HUES48 (cell line): Measurements from ENCODE around the gene HUNK.
A peak's percentile ranks its signal among the peaks of the same experiment; 100 is the strongest.

Experiments
- H3K27ac ChIP-seq: one replicate; pipeline ENCODE4 v1.7.0; 2013; ENCODE audit warnings: low read depth, low read length, inconsistent platforms
- H3K27me3 ChIP-seq: 2 replicates; pipeline ENCODE4 v1.6.1; 2013; ENCODE audit warnings: mild to moderate bottlenecking, low read length; ENCODE audit not compliant: control insufficient read depth, insufficient read depth
- H3K36me3 ChIP-seq: 2 replicates; pipeline ENCODE4 v1.6.1; 2013; ENCODE audit warnings: low read length; ENCODE audit not compliant: control insufficient read depth, insufficient read depth
- H3K4me1 ChIP-seq: 2 replicates; pipeline ENCODE4 v1.6.1; 2013; ENCODE audit warnings: mild to moderate bottlenecking, low read length; ENCODE audit not compliant: control insufficient read depth, insufficient read depth
- H3K4me3 ChIP-seq: 2 replicates; pipeline ENCODE4 v1.5.1; 2013; ENCODE audit warnings: mild to moderate bottlenecking, low read depth, low read length
- H3K9ac ChIP-seq: 2 replicates; pipeline ENCODE4 v1.6.1; 2013; ENCODE audit warnings: mild to moderate bottlenecking, low read depth, low read length, moderate library complexity
- H3K9me3 ChIP-seq: 2 replicates; pipeline ENCODE4 v1.6.1; 2013; ENCODE audit warnings: low read length; ENCODE audit not compliant: control insufficient read depth, insufficient read depth

The HUNK gene

DNA sequence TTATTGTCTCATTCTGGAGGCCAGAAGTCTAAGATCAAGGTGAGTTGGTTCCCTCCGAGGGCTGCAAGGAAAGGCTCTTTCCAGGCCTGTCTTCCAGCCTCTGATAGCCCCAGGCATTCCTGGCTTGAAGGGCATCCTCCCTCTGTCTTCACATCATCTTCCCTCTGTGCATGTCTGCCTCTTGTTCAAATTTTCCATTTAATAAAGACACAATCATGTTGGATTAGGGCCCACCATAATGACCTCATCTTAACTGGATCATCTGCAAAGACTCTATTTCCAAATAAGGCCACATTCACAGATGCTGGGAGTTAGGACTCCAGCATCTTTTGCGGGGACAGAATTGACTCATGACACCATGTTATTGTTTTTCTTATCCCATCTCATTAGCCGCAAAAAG lies 24.5 kb downstream of the HUNK start:
- Histone ChIP-seq H3K4me1 (peaks cover 34% of the 10 kb centered on the region), H3K27ac (no peak overlapping the region), H3K27me3 (no peaks in the 10 kb centered on the region), H3K9me3 (no peaks in the 10 kb centered on the region), H3K36me3 (no peaks in the 10 kb centered on the region), H3K9ac (no peak overlapping the region), H3K4me3 (no peak overlapping the region)

DNA sequence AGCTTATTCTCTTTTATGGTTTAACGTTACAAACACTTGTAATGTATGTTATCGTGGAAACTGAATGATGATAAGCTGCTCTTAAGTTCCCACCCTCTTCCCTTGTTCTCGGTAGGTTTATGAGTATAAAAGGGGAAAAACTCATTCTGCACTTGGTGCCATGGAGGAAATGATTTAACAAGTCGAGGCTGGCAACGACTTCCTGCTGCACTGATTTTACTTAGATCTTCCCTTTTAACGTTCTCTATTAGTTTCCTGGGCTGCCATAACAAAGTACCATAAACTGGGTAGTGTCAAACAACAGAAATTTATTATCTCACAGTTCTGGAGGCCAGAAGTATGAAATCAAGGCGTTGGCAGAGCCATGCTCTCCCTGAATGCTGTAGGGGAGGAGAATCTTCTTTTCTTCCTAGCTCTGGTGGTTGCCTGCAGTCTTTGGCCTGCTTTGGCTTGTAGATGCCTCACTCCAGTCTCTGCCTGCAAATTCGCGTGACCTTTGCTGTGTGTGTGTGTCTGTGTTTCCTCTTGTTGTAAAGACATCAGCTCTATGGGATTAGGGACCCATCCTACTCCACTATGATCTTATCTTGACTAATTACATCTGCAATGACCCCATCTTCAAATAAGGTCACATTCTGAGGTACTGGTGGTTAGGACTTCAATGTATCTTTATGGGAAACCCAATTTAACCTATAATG lies 26.3 kb downstream of the HUNK start:
- Histone ChIP-seq H3K9me3 (no peaks in the 10 kb centered on the region), H3K9ac (no peak overlapping the region), H3K27ac (no peak overlapping the region), H3K27me3 (no peaks in the 10 kb centered on the region), H3K4me1 (peaks cover 18% of the 10 kb centered on the region), H3K36me3 (no peaks in the 10 kb centered on the region), H3K4me3 (no peak overlapping the region)

DNA sequence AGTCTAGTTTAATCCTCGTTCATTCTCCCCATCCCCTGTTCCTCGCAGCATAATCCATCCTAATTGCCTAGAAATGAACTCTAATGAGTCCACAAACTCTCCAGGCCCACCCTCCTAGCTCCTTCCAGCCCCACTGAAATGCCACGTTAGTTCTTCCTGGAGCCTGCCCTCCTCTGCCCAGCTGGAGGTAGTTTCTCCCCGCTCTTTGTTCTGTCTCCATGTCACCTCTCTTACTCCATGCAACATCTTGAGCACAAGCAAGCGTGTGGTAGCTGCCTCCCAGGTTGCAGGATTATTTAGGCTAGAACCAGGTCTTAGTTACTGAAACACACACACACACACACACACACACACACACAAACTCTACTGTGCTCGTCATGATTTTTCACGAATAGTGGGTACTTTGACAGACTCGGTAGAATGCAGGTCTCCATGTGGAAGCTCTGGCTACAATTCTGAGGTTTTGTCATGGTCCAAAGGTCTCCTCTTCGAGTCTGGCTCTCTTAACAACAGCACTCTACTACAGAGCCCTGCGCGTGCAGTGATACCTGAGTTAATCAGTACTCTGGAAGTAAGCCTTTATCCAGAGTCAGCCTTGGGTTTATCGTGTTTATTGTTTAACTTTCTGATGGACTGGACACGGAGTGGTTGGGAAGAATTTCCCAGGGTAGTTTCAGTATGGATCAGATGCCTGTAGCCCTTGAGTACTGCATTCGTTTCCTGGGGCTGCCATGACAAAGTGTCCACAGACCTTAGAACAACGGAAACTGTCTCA lies 27.5 kb downstream of the HUNK start:
- no peak overlapping the region for H3K4me3 ChIP-seq
- no peaks in the 10 kb centered on the region for H3K9me3 ChIP-seq
- no peaks in the 10 kb centered on the region for H3K27me3 ChIP-seq
- H3K36me3 ChIP-seq, result no peaks in the 10 kb centered on the region
- no peak overlapping the region for H3K9ac ChIP-seq
- peaks cover 6% of the 10 kb centered on the region for H3K4me1 ChIP-seq
- H3K27ac ChIP-seq, result peak overlapping the region; percentile 76

- Histone ChIP-seq H3K9me3 (no peaks in the 10 kb centered on the region), H3K4me1 (0 out of 2 replicates have a peak, but pooled peaks cover 3% of the 10 kb centered on the region), H3K4me3 (no peak overlapping the region), H3K36me3 (no peaks in the 10 kb centered on the region), H3K27ac (peak overlapping the region; percentile 76), H3K27me3 (no peaks in the 10 kb centered on the region), H3K9ac (no peak overlapping the region)
Observed at GRCh38 chr21:31901315-31901714, 28.5 kb downstream of the HUNK start.

DNA sequence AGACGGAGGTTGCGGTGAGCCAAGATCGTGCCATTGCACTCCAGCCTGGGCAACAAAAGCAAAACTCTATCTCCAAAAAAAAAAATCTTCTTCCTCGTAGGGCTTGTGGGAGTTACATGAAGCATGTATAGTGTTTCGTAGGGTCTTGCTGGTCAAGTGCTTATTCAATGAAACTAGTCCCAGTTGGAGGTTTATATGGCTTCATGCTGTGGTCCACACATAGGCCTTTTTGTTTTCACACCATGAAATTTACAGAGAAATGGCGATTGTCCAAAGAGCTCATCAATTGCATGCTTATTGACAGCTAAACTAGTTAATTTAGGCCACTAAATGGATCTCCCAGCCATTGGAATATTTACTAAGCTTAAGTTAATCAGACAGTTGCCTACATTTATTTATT lies 29.6 kb downstream of the HUNK start:
- Histone ChIP-seq H3K9me3 (no peaks in the 10 kb centered on the region), H3K36me3 (no peaks in the 10 kb centered on the region), H3K27ac (no peak overlapping the region), H3K4me3 (no peak overlapping the region), H3K27me3 (no peaks in the 10 kb centered on the region), H3K9ac (no peak overlapping the region), H3K4me1 (0 out of 2 replicates have a peak, but pooled peaks cover 3% of the 10 kb centered on the region)

GRCh38 chr21:31903896-31904295 lies 31.1 kb downstream of the HUNK start:
- H3K36me3 ChIP-seq, result no peaks in the 10 kb centered on the region
- H3K4me3 ChIP-seq, result no peak overlapping the region
- no peak overlapping the region for H3K9ac ChIP-seq
- no peaks in the 10 kb centered on the region for H3K27me3 ChIP-seq
- H3K9me3 ChIP-seq, result no peaks in the 10 kb centered on the region
- H3K4me1 ChIP-seq, result peaks cover 13% of the 10 kb centered on the region
- H3K27ac ChIP-seq, result no peak overlapping the region

DNA sequence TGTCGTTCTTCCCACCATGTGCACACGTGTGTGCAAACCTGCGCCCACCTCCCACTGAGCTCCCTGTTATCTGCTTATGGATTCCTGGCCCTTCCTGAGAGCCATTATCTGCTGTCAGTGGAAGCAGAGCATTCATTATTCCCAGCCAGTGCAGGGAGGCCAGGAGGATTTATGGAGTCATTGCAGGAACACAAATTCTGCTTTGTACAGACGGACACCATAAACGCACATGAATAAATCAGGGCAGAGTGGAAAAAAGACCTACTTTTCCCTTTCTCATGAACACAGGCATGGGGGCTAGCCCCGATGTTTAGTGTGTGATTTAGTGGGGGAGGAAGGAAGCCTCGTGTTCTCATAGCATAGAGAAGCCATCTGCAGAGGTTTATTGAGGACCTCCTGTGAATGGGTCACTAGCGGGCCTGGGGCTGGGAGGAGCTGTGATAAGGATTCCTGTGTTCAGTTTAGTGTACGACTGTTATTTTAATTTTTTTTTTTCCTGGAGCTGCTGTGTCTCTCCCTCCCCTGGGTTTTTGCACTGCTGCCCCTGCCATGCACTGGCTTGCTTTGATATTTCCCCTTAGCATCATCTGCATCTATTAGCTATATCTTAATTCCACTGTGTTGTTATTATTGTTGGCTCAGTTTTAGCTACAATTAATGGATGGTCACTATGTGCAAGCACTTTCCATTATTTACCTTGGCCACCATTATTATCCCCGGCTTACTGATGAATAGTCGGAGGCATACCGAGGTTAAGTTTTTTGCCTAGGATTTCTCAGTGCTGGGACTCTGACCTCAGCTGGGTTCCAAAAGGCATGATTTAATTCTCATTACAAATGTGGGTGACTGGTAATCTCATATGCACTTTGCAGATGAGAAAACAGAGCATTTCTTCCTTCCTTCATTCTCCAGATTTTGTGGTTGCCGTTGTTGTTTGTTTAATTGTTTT lies 33.0 kb downstream of the HUNK start:
- H3K4me1 ChIP-seq, result peaks cover 29% of the 10 kb centered on the region
- H3K4me3 ChIP-seq, result no peak overlapping the region
- H3K36me3 ChIP-seq, result no peaks in the 10 kb centered on the region
- H3K9ac ChIP-seq, result no peak overlapping the region
- no peaks in the 10 kb centered on the region for H3K9me3 ChIP-seq
- no peak overlapping the region for H3K27ac ChIP-seq
- H3K27me3 ChIP-seq, result no peaks in the 10 kb centered on the region

GRCh38 chr21:31908106-31909031 lies 35.5 kb downstream of the HUNK start:
- Histone ChIP-seq H3K9ac (no peak overlapping the region), H3K27me3 (no peaks in the 10 kb centered on the region), H3K36me3 (no peaks in the 10 kb centered on the region), H3K27ac (peak overlapping the region; percentile 92), H3K4me1 (peaks cover 52% of the 10 kb centered on the region), H3K9me3 (no peaks in the 10 kb centered on the region), H3K4me3 (peak overlapping the region; percentile 35; the same call in 1 of the 2 replicates)

DNA sequence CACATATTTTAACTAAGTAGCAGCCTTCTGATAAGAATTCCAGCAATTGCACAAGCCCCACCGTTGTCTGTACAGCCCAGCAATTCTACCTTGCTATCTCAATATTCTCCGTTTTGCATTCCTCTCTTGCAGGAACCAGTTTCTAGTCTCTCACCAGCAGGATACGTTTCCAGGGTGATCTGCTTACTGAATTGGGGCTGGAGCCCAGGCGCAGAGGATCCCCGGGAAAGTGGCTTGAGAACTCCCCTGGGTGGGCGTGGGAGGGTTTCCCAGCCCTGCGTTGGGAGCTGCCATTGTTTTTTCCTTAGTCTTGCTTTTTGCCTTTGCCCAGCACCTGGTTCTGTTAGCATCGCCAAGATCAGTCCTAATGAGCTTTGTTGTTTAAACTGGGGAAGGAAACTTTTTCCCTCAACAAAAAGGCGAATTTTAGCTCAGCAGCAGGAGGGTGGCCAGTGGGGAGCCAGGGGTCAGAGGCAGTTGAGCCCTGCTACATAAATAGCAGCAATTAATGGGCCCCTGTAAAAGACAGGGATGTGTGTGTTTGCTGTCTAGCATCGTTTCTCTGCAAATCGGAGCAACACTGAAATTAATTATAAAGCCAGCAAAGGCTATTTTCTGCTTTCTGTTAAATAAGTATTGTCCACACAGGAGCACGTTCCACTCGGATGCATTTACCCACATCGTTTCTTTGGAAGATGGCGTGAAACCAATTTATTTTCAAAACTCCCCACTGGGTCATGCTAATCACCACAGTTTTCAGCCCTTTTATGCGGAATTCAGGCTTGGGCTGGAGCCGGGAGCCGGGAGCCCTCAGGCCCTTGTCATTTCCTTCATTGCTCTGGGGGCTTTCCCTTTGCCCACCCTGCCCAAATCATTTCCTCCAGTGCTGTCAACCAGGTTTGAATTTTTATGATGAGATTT lies 36.6 kb downstream of the HUNK start:
- Histone ChIP-seq H3K27ac (peak overlapping the region; percentile 92), H3K4me3 (peak overlapping the region; percentile 35), H3K36me3 (no peaks in the 10 kb centered on the region), H3K9me3 (no peaks in the 10 kb centered on the region), H3K9ac (peak overlapping the region; percentile 27; the same call in 1 of the 2 replicates), H3K4me1 (peaks cover 52% of the 10 kb centered on the region), H3K27me3 (no peaks in the 10 kb centered on the region)
